Progenitor cell of endocrine pancreas (in vitro differentiated cells): Measurements from ENCODE around the gene OIT3. TPM values are rescaled to one million over a fixed set of nuclear protein-coding genes. Genes with fewer than 3 reads are reported as not detected.

Source experiments
- DNase-seq: peaks from one replicate; pipeline ENCODE4 v3.0.0; 2021; ENCODE audit warnings: low spot score; ENCODE audit not compliant: unreplicated experiment
- H3K27ac Mint-ChIP-seq: 2 replicates; pipeline ENCODE4 v1.8.0; 2021; ENCODE audit warnings: mild to moderate bottlenecking, moderate library complexity, mixed read lengths
- H3K27me3 Mint-ChIP-seq: 2 replicates; pipeline ENCODE4 v1.8.0; 2021; ENCODE audit warnings: mixed read lengths
- H3K36me3 Mint-ChIP-seq: 2 replicates; pipeline ENCODE4 v1.8.0; 2022; ENCODE audit warnings: mixed read lengths; ENCODE audit not compliant: insufficient read depth
- H3K4me1 Mint-ChIP-seq: 2 replicates; pipeline ENCODE4 v1.8.0; 2021; ENCODE audit warnings: low read depth, mixed read lengths
- H3K4me3 Mint-ChIP-seq: 2 replicates; pipeline ENCODE4 v1.8.0; 2021; ENCODE audit warnings: low read depth, mild to moderate bottlenecking, moderate library complexity, mixed read lengths
- H3K9me3 Mint-ChIP-seq: 2 replicates; pipeline ENCODE4 v1.8.0; 2021; ENCODE audit warnings: low read depth, mixed read lengths
- CTCF ChIP-seq: fragments of 200-600 bp; sonication (generic); IDR thresholded peaks from one replicate; pipeline ENCODE4 v1.5.0; 2021; ENCODE audit warnings: antibody characterized with exemption, mild to moderate bottlenecking; ENCODE audit not compliant: unreplicated experiment
- total RNA-seq: library from RNA; stranded (reverse); gene quantifications from 2 replicates; pipeline ENCODE4 v1.2.1, GENCODE V29; 2021

The OIT3 gene
- total RNA-seq, 1 donor from 2014 or later = 1.1 TPM

GRCh38 chr10:72852508-72852907 lies 41.0 kb upstream of the OIT3 start:
- H3K9me3 Mint-ChIP-seq = peaks cover 25% of the 10 kb centered on the region
- peaks cover 25% of the 10 kb centered on the region for H3K36me3 Mint-ChIP-seq
- H3K27me3 Mint-ChIP-seq = no peaks in the 10 kb centered on the region
- H3K4me1 Mint-ChIP-seq = no peaks in the 10 kb centered on the region
- H3K27ac Mint-ChIP-seq = no peak overlapping the region
- TF ChIP-seq CTCF = no peak
- no peak overlapping the region for H3K4me3 Mint-ChIP-seq
- no peak for DNase-seq

GRCh38 chr10:72855129-72855528 lies 38.4 kb upstream of the OIT3 start:
- H3K27me3 Mint-ChIP-seq = no peaks in the 10 kb centered on the region
- no peak overlapping the region for H3K4me3 Mint-ChIP-seq
- peaks cover 16% of the 10 kb centered on the region for H3K36me3 Mint-ChIP-seq
- TF ChIP-seq CTCF = no peak
- no peak overlapping the region for H3K27ac Mint-ChIP-seq
- no peaks in the 10 kb centered on the region for H3K4me1 Mint-ChIP-seq
- DNase-seq = no peak
- peaks cover 20% of the 10 kb centered on the region for H3K9me3 Mint-ChIP-seq

GRCh38 chr10:72855790-72856189 lies 37.7 kb upstream of the OIT3 start:
- TF ChIP-seq CTCF = no peak
- Mint-ChIP-seq H3K9me3 (peaks cover 18% of the 10 kb centered on the region), H3K27ac (no peak overlapping the region), H3K4me1 (no peaks in the 10 kb centered on the region), H3K4me3 (no peak overlapping the region), H3K27me3 (no peaks in the 10 kb centered on the region), H3K36me3 (peaks cover 18% of the 10 kb centered on the region)
- DNase-seq = no peak

- TF ChIP-seq CTCF = no peak
- peak overlapping the region; percentile 7 for H3K27ac Mint-ChIP-seq
- H3K4me1 Mint-ChIP-seq = peaks cover 3% of the 10 kb centered on the region
- DNase-seq = no peak
- peaks cover 10% of the 10 kb centered on the region for H3K36me3 Mint-ChIP-seq
- no peaks in the 10 kb centered on the region for H3K27me3 Mint-ChIP-seq
- H3K9me3 Mint-ChIP-seq = peaks cover 4% of the 10 kb centered on the region
- H3K4me3 Mint-ChIP-seq = no peak overlapping the region
Measured at GRCh38 chr10:72858067-72858466, 35.5 kb upstream of the OIT3 start.

- Mint-ChIP-seq H3K4me3 (no peak overlapping the region), H3K9me3 (no peaks in the 10 kb centered on the region), H3K36me3 (peaks cover 14% of the 10 kb centered on the region), H3K27ac (peak overlapping the region; percentile 2), H3K27me3 (no peaks in the 10 kb centered on the region), H3K4me1 (peaks cover 5% of the 10 kb centered on the region)
- no peak for TF ChIP-seq CTCF
- DNase-seq = no peak
Measured at GRCh38 chr10:72862957-72863356, 30.6 kb upstream of the OIT3 start.
